ENCODE results near the gene DCUN1D5.

The DCUN1D5 gene

GRCh38 chr11:103110391-103110790 is 18.4 kb upstream of the DCUN1D5 start:
- peaks cover 2% of the 10 kb centered on the region; the same call in 1 of the 2 replicates for H3K27me3 ChIP-seq (replicated peaks; ENCODE audit: control insufficient read depth, insufficient read depth, low read length)
- H3K4me3 ChIP-seq (replicated peaks; ENCODE audit: low read depth, low read length), result no peak overlapping the region
- no peaks in the 10 kb centered on the region for H3K36me3 ChIP-seq (ENCODE audit: control insufficient read depth, insufficient read depth, low read length)
- TF ChIP-seq CTCF (IDR thresholded peaks at IDR 0.05; ENCODE audit: insufficient read depth, low read length, poor library complexity, severe bottlenecking), result no peak
- DNase-seq (ENCODE audit: extremely low read depth, insufficient read length), result no peak

- no peaks in the 10 kb centered on the region for H3K36me3 ChIP-seq (ENCODE audit: control insufficient read depth, insufficient read depth, low read length)
- peak overlapping the region; percentile 61 for H3K4me3 ChIP-seq (replicated peaks; ENCODE audit: low read depth, low read length)
- no peak for DNase-seq (ENCODE audit: extremely low read depth, insufficient read length)
- TF ChIP-seq CTCF (IDR thresholded peaks at IDR 0.05; ENCODE audit: insufficient read depth, low read length, poor library complexity, severe bottlenecking), result no peak
- peaks cover 2% of the 10 kb centered on the region; the same call in 1 of the 2 replicates for H3K27me3 ChIP-seq (replicated peaks; ENCODE audit: control insufficient read depth, insufficient read depth, low read length)
These were observed 17.9 kb upstream of the DCUN1D5 start for GRCh38 chr11:103109818-103110388.

- peaks cover 2% of the 10 kb centered on the region; the same call in 1 of the 2 replicates for H3K27me3 ChIP-seq (replicated peaks; ENCODE audit: control insufficient read depth, insufficient read depth, low read length)
- H3K4me3 ChIP-seq (replicated peaks; ENCODE audit: low read depth, low read length), result peak within 1 kb of the TSS; percentile 61
- TF ChIP-seq CTCF (IDR thresholded peaks at IDR 0.05; ENCODE audit: insufficient read depth, low read length, poor library complexity, severe bottlenecking), result peak; percentile 58
- peak; percentile 91 for DNase-seq (ENCODE audit: extremely low read depth, insufficient read length)
- H3K36me3 ChIP-seq (ENCODE audit: control insufficient read depth, insufficient read depth, low read length), result no peaks in the 10 kb centered on the region
These were observed 17.2 kb upstream of the DCUN1D5 start, which contains the start of gene DYNC2H1 for GRCh38 chr11:103108933-103109817. Gene DYNC2H1, plus strand, starts transcription at chr11:103109426. Its CDS starts 149 bp downstream, at chr11:103109575.

- TF ChIP-seq CTCF (IDR thresholded peaks at IDR 0.05; ENCODE audit: insufficient read depth, low read length, poor library complexity, severe bottlenecking), result no peak
- Histone ChIP-seq H3K4me3 (replicated peaks; ENCODE audit: low read depth, low read length) (no peak overlapping the region), H3K36me3 (ENCODE audit: control insufficient read depth, insufficient read depth, low read length) (no peaks in the 10 kb centered on the region), H3K27me3 (replicated peaks; ENCODE audit: control insufficient read depth, insufficient read depth, low read length) (no peaks in the 10 kb centered on the region)
- no peak for DNase-seq (ENCODE audit: extremely low read depth, insufficient read length)
These were observed 5.3 kb upstream of the DCUN1D5 start for GRCh38 chr11:103097279-103097678.

GRCh38 chr11:103091064-103091800 is 728 bp downstream of the DCUN1D5 start:
- no peak for TF ChIP-seq CTCF (IDR thresholded peaks at IDR 0.05; ENCODE audit: insufficient read depth, low read length, poor library complexity, severe bottlenecking)
- Histone ChIP-seq H3K36me3 (ENCODE audit: control insufficient read depth, insufficient read depth, low read length) (peaks cover 1% of the 10 kb centered on the region; the same call in 1 of the 2 replicates), H3K4me3 (replicated peaks; ENCODE audit: low read depth, low read length) (peak overlapping the region; percentile 99), H3K27me3 (replicated peaks; ENCODE audit: control insufficient read depth, insufficient read depth, low read length) (no peaks in the 10 kb centered on the region)
- DNase-seq (ENCODE audit: extremely low read depth, insufficient read length), result peak; percentile 57
